IMR-90 (cell line): ENCODE data around the gene KRT33A. TPM values are rescaled to one million over a fixed set of nuclear protein-coding genes. Genes with fewer than 3 reads are reported as not detected.

Experiments used
- ATAC-seq: fragments of 200-7000 bp; cut with Tn5 transposase; 2 replicates; pipeline ENCODE4 v1.9.1; 2020; ENCODE audit warnings: low read depth, mild to moderate bottlenecking, moderate library complexity
- BruUV-seq: library from RNA; stranded (reverse); fragments of 400-500 nt; replicated peaks from 2 replicates; lab custom pipeline; 2021; lab: Mats Ljungman, UMichigan
- CTCF ChIA-PET: fragments of 300-600 bp; formaldehyde crosslinking; extraction: SDS; loops from one replicate; lab custom pipeline; 2021; ENCODE audit warnings: antibody characterized with exemption; lab: Yijun Ruan, JAX
- POLR2A ChIA-PET: fragments of 300-600 bp; sonication (Branson Sonifier 250); formaldehyde crosslinking; loops from one replicate; lab custom pipeline; 2022; ENCODE audit warnings: antibody characterized with exemption; ENCODE audit not compliant: unreplicated experiment; lab: Charles Lee
- DNase-seq: peaks from one replicate; pipeline ENCODE4 v3.0.0; 2013
- H2AFZ ChIP-seq: replicated peaks from 2 replicates; pipeline ENCODE3; 2013; ENCODE audit warnings: low read length, mild to moderate bottlenecking; ENCODE audit not compliant: poor library complexity
- H2AK5ac ChIP-seq: 2 replicates; pipeline ENCODE4 v1.6.1; 2013; ENCODE audit warnings: low read depth, low read length, inconsistent platforms
- H2AK9ac ChIP-seq: replicated peaks from 2 replicates; pipeline ENCODE3; 2013; ENCODE audit warnings: mild to moderate bottlenecking, low read depth, low read length, moderate library complexity; ENCODE audit not compliant: poor library complexity
- H2BK120ac ChIP-seq: 2 replicates; pipeline ENCODE4 v1.6.1; 2013; ENCODE audit warnings: low read depth, low read length, inconsistent platforms
- H2BK15ac ChIP-seq: 3 replicates; pipeline ENCODE4 v1.6.1; 2013; ENCODE audit warnings: low read depth, low read length, inconsistent platforms
- H2BK20ac ChIP-seq: 2 replicates; pipeline ENCODE4 v1.6.1; 2013; ENCODE audit warnings: low read depth, mild to moderate bottlenecking, inconsistent platforms, low read length, moderate library complexity
- H2BK5ac ChIP-seq: 2 replicates; pipeline ENCODE4 v1.6.1; 2013; ENCODE audit warnings: mild to moderate bottlenecking, low read depth, low read length, inconsistent platforms; ENCODE audit not compliant: poor library complexity, severe bottlenecking
- H3K14ac ChIP-seq: replicated peaks from 2 replicates; pipeline ENCODE4 v1.6.1; 2013; ENCODE audit warnings: low read depth, low read length, inconsistent platforms
- H3K18ac ChIP-seq: 2 replicates; pipeline ENCODE4 v1.6.1; 2013; ENCODE audit warnings: low read depth, low read length, control low read depth
- H3K23ac ChIP-seq: 2 replicates; pipeline ENCODE4 v1.6.1; 2013; ENCODE audit warnings: low read depth, low read length, inconsistent platforms
- H3K27ac ChIP-seq: 2 replicates; pipeline ENCODE4 v1.5.1; 2013; ENCODE audit warnings: mild to moderate bottlenecking, control low read depth, low read length; ENCODE audit not compliant: insufficient read depth
- H3K27me3 ChIP-seq: 2 replicates; pipeline ENCODE4 v1.6.1; 2013; ENCODE audit warnings: low read length; ENCODE audit not compliant: control insufficient read depth, insufficient read depth
- H3K36me3 ChIP-seq: 2 replicates; pipeline ENCODE4 v1.6.1; 2013; ENCODE audit warnings: low read length, mixed read lengths; ENCODE audit not compliant: control insufficient read depth, insufficient read depth
- H3K4ac ChIP-seq: 2 replicates; pipeline ENCODE4 v1.6.1; 2013; ENCODE audit warnings: low read depth, low read length, inconsistent platforms
- H3K4me1 ChIP-seq: 2 replicates; pipeline ENCODE4 v1.6.1; 2013; ENCODE audit warnings: low read length, mixed read lengths; ENCODE audit not compliant: control insufficient read depth, insufficient read depth
- H3K4me2 ChIP-seq: 2 replicates; pipeline ENCODE4 v1.6.1; 2013; ENCODE audit warnings: low read depth, mild to moderate bottlenecking, control low read depth, low read length, moderate library complexity
- H3K4me3 ChIP-seq: 2 replicates; pipeline ENCODE4 v1.5.1; 2013; ENCODE audit warnings: low read depth, mild to moderate bottlenecking, control low read depth, low read length, moderate library complexity; ENCODE audit not compliant: insufficient read depth
- H3K56ac ChIP-seq: 2 replicates; pipeline ENCODE4 v1.6.1; 2013; ENCODE audit warnings: low read length, inconsistent platforms; ENCODE audit not compliant: insufficient read depth; ENCODE audit errors: extremely low read depth
- H3K79me1 ChIP-seq, 2 experiments: 2 replicates each; pipeline ENCODE4 v1.6.1; 2013; ENCODE audit warnings: low read length in 2 of 2, inconsistent platforms in 1 of 2, low read depth in 1 of 2
- H3K9ac ChIP-seq: 2 replicates; pipeline ENCODE4 v1.6.1; 2013; ENCODE audit warnings: low read depth, low read length, control low read depth
- H3K9me1 ChIP-seq: 2 replicates; pipeline ENCODE4 v1.6.1; 2013; ENCODE audit warnings: low read length, inconsistent platforms; ENCODE audit not compliant: insufficient read depth
- H3K9me3 ChIP-seq: 2 replicates; pipeline ENCODE4 v1.6.1; 2013; ENCODE audit warnings: low read length; ENCODE audit not compliant: control insufficient read depth, insufficient read depth
- H4K20me1 ChIP-seq: 2 replicates; pipeline ENCODE4 v1.6.1; 2013; ENCODE audit warnings: low read length, inconsistent platforms; ENCODE audit not compliant: insufficient read depth
- H4K5ac ChIP-seq: 2 replicates; pipeline ENCODE4 v1.6.1; 2013; ENCODE audit warnings: mild to moderate bottlenecking, low read depth, low read length, control low read depth
- H4K8ac ChIP-seq, 2 experiments: 2 replicates each; pipeline ENCODE4 v1.6.1; 2013; ENCODE audit warnings: low read depth in 2 of 2, low read length in 2 of 2, control low read depth in 1 of 2, inconsistent platforms in 1 of 2
- H4K91ac ChIP-seq: 2 replicates; pipeline ENCODE4 v1.6.1; 2013; ENCODE audit warnings: low read depth, low read length, inconsistent platforms; ENCODE audit not compliant: insufficient read depth
- BHLHE40 ChIP-seq: fragments of 150-350 bp; IDR thresholded peaks from 2 replicates; pipeline ENCODE4 v1.6.1; 2016; ENCODE audit warnings: mild to moderate bottlenecking, low read depth, low read length
- CEBPB ChIP-seq: IDR thresholded peaks from 2 replicates; pipeline ENCODE4 v1.6.1; 2012; ENCODE audit warnings: low read depth, low read length, improper control_type of control experiment
- CHD1 ChIP-seq: IDR thresholded peaks from 2 replicates; pipeline ENCODE4 v1.6.1; 2012; ENCODE audit warnings: low read depth, low read length, improper control_type of control experiment
- FOS ChIP-seq: fragments of 150-350 bp; IDR thresholded peaks from 2 replicates; pipeline ENCODE4 v1.6.1; 2016; ENCODE audit warnings: low read depth, low read length
- MAFK ChIP-seq: IDR thresholded peaks from 2 replicates; pipeline ENCODE4 v1.6.1; 2012; ENCODE audit warnings: low read depth, low read length, improper control_type of control experiment
- MAZ ChIP-seq: IDR thresholded peaks from 2 replicates; pipeline ENCODE4 v1.6.1; 2012; ENCODE audit warnings: low read depth, mild to moderate bottlenecking, low read length, improper control_type of control experiment, moderate library complexity, borderline replicate concordance
- MXI1 ChIP-seq: IDR thresholded peaks from 2 replicates; pipeline ENCODE4 v1.6.1; 2012; ENCODE audit warnings: low read depth, mild to moderate bottlenecking, low read length, moderate library complexity, borderline replicate concordance
- NFE2L2 ChIP-seq: fragments of 150-350 bp; IDR thresholded peaks from 2 replicates; pipeline ENCODE4 v1.6.1; 2016; ENCODE audit warnings: low read depth, mild to moderate bottlenecking, low read length
- POLR2A ChIP-seq: IDR thresholded peaks from 2 replicates; pipeline ENCODE4 v1.6.1; 2012; ENCODE audit warnings: mild to moderate bottlenecking, low read depth, low read length
- RAD21 ChIP-seq: IDR thresholded peaks from 2 replicates; pipeline ENCODE4 v1.6.1; 2012; ENCODE audit warnings: low read length, improper control_type of control experiment
- RCOR1 ChIP-seq: IDR thresholded peaks from 2 replicates; pipeline ENCODE4 v1.6.1; 2012; ENCODE audit warnings: mild to moderate bottlenecking, low read length, improper control_type of control experiment; ENCODE audit not compliant: insufficient replicate concordance
- RFX5 ChIP-seq: IDR thresholded peaks from 2 replicates; pipeline ENCODE4 v1.8.0; 2012; ENCODE audit warnings: low read depth, mild to moderate bottlenecking, low read length, moderate library complexity
- SMC3 ChIP-seq: fragments of 150-350 bp; IDR thresholded peaks from 2 replicates; pipeline ENCODE4 v1.6.1; 2016; ENCODE audit warnings: low read depth, mild to moderate bottlenecking, antibody characterized with exemption, low read length, moderate library complexity
- WGBS, 2 experiments: methylation state at CpG; one replicate each; pipeline versions ENCODE4 v1.1.5 to v1.1.7; 2013; ENCODE audit warnings: missing lambda C conversion rate in 2 of 2; ENCODE audit not compliant: insufficient read length in 1 of 2; ENCODE audit errors: extremely low coverage in 2 of 2; 5-methylcytosine and 5-hydroxymethylcytosine counted together
- dilution Hi-C: fragments of 300-500 bp; cut with HindIII; formaldehyde crosslinking; loops from one replicate; pipeline ENCODE4 v1.14.3; 2018; ENCODE audit warnings: low sequenced_read_pairs; ENCODE audit not compliant: unreplicated experiment
- in situ Hi-C: fragments of 300-500 bp; cut with MboI; formaldehyde crosslinking; loops from 3 replicates; pipeline ENCODE4 v1.14.3; 2019; ENCODE audit warnings: low sequenced_read_pairs, inconsistent platforms, mixed read lengths
- intact Hi-C: fragments of 100-400 bp; cut with micrococcal nuclease; formaldehyde crosslinking; loops from 2 replicates; pipeline ENCODE4 v1.10.0; 2022
- polyA plus RNA-seq, 3 experiments: library from polyadenylated mRNA; depleted of rRNA; stranded (reverse); fragments of >200 nt; gene quantifications; 2 replicates each; pipeline ENCODE4 v1.2.3, GENCODE V29; 2012; ENCODE audit warnings: low replicate concordance in 1 of 3
- total RNA-seq: library from RNA; depleted of rRNA; stranded (reverse); fragments of >200 nt; gene quantifications from 2 replicates; pipeline ENCODE4 v1.2.3, GENCODE V29; 2012
- TF ChIP-seq, protein P1 (sequence below): fragments of 150-350 bp; IDR thresholded peaks from 2 replicates; pipeline ENCODE4 v1.6.1; 2017; ENCODE audit warnings: mild to moderate bottlenecking, antibody characterized with exemption, low read length, low read depth
- TF ChIP-seq, protein P2 (sequence below): fragments of 150-350 bp; IDR thresholded peaks from 2 replicates; pipeline ENCODE4 v1.6.1; 2016; ENCODE audit warnings: low read depth, mild to moderate bottlenecking, low read length, moderate library complexity, borderline replicate concordance
- TF ChIP-seq, protein P3 (sequence below): conservative IDR thresholded peaks from 2 replicates; pipeline ENCODE4 v1.5.1; 2012; ENCODE audit warnings: mild to moderate bottlenecking, low read depth, low read length, improper control_type of control experiment

KRT33A gene
- total and polyA plus RNA-seq, 2 of the 4 experiments (the other 2 are of a cell fraction) = not detected

DNA sequence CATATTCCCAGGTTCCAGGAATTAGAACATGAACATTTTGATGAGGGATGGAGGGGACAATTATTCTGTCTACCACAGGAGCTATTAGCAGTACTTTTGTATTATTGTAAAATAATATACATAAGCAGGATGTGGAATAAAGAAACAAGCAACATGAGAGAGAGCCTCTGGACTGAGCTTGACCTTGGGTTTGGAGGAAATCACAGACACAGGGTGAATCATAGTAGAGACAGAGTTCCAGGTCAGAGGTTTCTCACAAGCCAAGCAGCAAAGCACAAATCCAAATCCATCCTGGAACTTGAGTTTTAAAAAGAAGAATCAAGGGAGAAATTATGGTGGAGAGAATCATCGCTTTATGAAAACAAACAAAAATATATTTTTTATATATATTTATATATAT lies 41.6 kb upstream of the KRT33A start:
- Histone ChIP-seq H3K4me2 (no peak overlapping the region), H4K5ac (no peak overlapping the region), H3K9ac (no peak overlapping the region), H3K14ac (no peak overlapping the region), H2AK5ac (0 out of 2 replicates have a peak overlapping the region, but pooled peaks have one; percentile 79), H2AFZ (no peak overlapping the region), H2BK20ac (no peak overlapping the region), H4K20me1 (no peaks in the 10 kb centered on the region), H3K79me1 (no peaks in the 10 kb centered on the region), H3K27me3 (no peaks in the 10 kb centered on the region), H2BK15ac (0 out of 3 replicates have a peak overlapping the region, but pooled peaks have one; percentile 86), H3K4ac (no peak overlapping the region), H2BK5ac (peak overlapping the region; percentile 17), H4K8ac (0 out of 4 replicates have a peak overlapping the region, but pooled peaks of 1 of the 2 experiments have one; percentile 62), H3K18ac (no peak overlapping the region; the same call in 1 of the 2 replicates), H3K56ac (no peak overlapping the region), H3K23ac (no peak overlapping the region; the same call in 1 of the 2 replicates), H3K4me3 (no peak overlapping the region), H3K27ac (no peak overlapping the region), H3K36me3 (no peaks in the 10 kb centered on the region), H2BK120ac (no peak overlapping the region), H3K9me3 (no peaks in the 10 kb centered on the region), H3K9me1 (no peaks in the 10 kb centered on the region; the same call in 1 of the 2 replicates), H3K4me1 (peaks cover 5% of the 10 kb centered on the region; the same call in 1 of the 2 replicates), H2AK9ac (no peak overlapping the region), H4K91ac (no peak overlapping the region)
- CTCF ChIA-PET = no interaction called here
- no TSS peak for BruUV-seq
- peak; percentile 74 for DNase-seq
- no peak for TF ChIP-seq POLR2A
- no peak for TF ChIP-seq BHLHE40
- TF ChIP-seq NFE2L2 = no peak
- no peak for TF ChIP-seq MAZ
- TF ChIP-seq RAD21 = no peak
- TF ChIP-seq, protein P1, sequence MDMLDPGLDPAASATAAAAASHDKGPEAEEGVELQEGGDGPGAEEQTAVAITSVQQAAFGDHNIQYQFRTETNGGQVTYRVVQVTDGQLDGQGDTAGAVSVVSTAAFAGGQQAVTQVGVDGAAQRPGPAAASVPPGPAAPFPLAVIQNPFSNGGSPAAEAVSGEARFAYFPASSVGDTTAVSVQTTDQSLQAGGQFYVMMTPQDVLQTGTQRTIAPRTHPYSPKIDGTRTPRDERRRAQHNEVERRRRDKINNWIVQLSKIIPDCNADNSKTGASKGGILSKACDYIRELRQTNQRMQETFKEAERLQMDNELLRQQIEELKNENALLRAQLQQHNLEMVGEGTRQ = no peak
- no peak for TF ChIP-seq SMC3
- no peak for TF ChIP-seq MXI1
- TF ChIP-seq CHD1 = no peak
- TF ChIP-seq CEBPB = no peak
- TF ChIP-seq, protein P2, sequence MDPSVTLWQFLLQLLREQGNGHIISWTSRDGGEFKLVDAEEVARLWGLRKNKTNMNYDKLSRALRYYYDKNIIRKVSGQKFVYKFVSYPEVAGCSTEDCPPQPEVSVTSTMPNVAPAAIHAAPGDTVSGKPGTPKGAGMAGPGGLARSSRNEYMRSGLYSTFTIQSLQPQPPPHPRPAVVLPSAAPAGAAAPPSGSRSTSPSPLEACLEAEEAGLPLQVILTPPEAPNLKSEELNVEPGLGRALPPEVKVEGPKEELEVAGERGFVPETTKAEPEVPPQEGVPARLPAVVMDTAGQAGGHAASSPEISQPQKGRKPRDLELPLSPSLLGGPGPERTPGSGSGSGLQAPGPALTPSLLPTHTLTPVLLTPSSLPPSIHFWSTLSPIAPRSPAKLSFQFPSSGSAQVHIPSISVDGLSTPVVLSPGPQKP = no peak
- no peak for TF ChIP-seq RCOR1
- TF ChIP-seq, protein P3, sequence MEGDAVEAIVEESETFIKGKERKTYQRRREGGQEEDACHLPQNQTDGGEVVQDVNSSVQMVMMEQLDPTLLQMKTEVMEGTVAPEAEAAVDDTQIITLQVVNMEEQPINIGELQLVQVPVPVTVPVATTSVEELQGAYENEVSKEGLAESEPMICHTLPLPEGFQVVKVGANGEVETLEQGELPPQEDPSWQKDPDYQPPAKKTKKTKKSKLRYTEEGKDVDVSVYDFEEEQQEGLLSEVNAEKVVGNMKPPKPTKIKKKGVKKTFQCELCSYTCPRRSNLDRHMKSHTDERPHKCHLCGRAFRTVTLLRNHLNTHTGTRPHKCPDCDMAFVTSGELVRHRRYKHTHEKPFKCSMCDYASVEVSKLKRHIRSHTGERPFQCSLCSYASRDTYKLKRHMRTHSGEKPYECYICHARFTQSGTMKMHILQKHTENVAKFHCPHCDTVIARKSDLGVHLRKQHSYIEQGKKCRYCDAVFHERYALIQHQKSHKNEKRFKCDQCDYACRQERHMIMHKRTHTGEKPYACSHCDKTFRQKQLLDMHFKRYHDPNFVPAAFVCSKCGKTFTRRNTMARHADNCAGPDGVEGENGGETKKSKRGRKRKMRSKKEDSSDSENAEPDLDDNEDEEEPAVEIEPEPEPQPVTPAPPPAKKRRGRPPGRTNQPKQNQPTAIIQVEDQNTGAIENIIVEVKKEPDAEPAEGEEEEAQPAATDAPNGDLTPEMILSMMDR = no peak
- TF ChIP-seq RFX5 = no peak
- TF ChIP-seq FOS = no peak
- TF ChIP-seq MAFK = no peak
- POLR2A ChIA-PET = no interaction called here
- WGBS, 2 experiments = no CpG with 5 or more reads among the region's 1 CpG
- intact Hi-C loops = no loop called here
- dilution Hi-C loops = no loop called here
- peak; percentile 78 for ATAC-seq
- in situ Hi-C loops = no loop called here
